Heart right ventricle (tissue), 16 donors: Measurements from ENCODE around the gene PIM3. TPM values are rescaled to one million over a fixed set of nuclear protein-coding genes. Genes with fewer than 3 reads are reported as not detected.
"Not testable (repeated sequence)": the region's sequence is repeated elsewhere in the genome, so short reads cannot be mapped to it uniquely, and the experiment has no call there.

Experiments
- ATAC-seq, 8 donors: fragments of 200-7000 bp; cut with Tn5 transposase; one replicate each; pipeline ENCODE4 v1.9.1; 2020; ENCODE audit warnings: mild to moderate bottlenecking in 8 of 8, moderate library complexity in 8 of 8, moderate number of reproducible peaks in 1 of 8
- DNase-seq, 2 donors: peaks; one replicate each; pipeline ENCODE4 v3.0.0-alpha.2; 2020
- H3K27ac ChIP-seq, 10 donors: fragments of 200-600 bp; sonication (generic) in 2 of 10; one replicate each; pipeline versions ENCODE4 v1.5.0 to v1.8.0; 2020 to 2022; ENCODE audit warnings: mild to moderate bottlenecking in 3 of 10
- H3K27me3 ChIP-seq, 7 donors: fragments of 200-600 bp; one replicate each; pipeline ENCODE4 v1.8.0; 2021 to 2022; ENCODE audit warnings: mild to moderate bottlenecking in 2 of 7
- H3K36me3 ChIP-seq, 9 donors: fragments of 200-600 bp; sonication (generic) in 1 of 9; one replicate each; pipeline versions ENCODE4 v1.5.0 to v1.8.0; 2020 to 2022; ENCODE audit warnings: mild to moderate bottlenecking in 2 of 9
- H3K4me1 ChIP-seq, 9 donors: fragments of 200-600 bp; sonication (generic) in 1 of 9; one replicate each; pipeline versions ENCODE4 v1.5.0 to v1.8.0; 2020 to 2022; ENCODE audit warnings: mild to moderate bottlenecking in 4 of 9
- H3K4me3 ChIP-seq, 10 donors: fragments of 200-600 bp; sonication (generic) in 2 of 10; one replicate each; pipeline versions ENCODE4 v1.5.0 to v1.8.0; 2020 to 2022; ENCODE audit warnings: mild to moderate bottlenecking in 7 of 10, moderate library complexity in 2 of 10
- H3K9me3 ChIP-seq, 11 donors: fragments of 200-600 bp in 10 of 11; sonication (generic) in 2 of 11; one replicate each; pipeline versions ENCODE4 v1.5.0 to v1.8.0; 2013 to 2022; ENCODE audit warnings: mild to moderate bottlenecking in 2 of 11, control low read depth in 1 of 11, moderate library complexity in 1 of 11
- WGBS, 2 donors: extraction: QIAGEN DNeasy Blood & Tissue Kit; methylation state at CpG; one replicate each; pipeline ENCODE4 v1.1.7; 2013; ENCODE audit warnings: inconsistent platforms in 1 of 2; 5-methylcytosine and 5-hydroxymethylcytosine counted together
- intact Hi-C, 10 donors: fragments of 100-400 bp; cut with DNase I; formaldehyde crosslinking; loops; one replicate each; pipeline versions ENCODE4 v1.11.1 to v1.14.2; 2022
- polyA plus RNA-seq, 2 donors: library from polyadenylated mRNA; stranded (reverse); fragments of 200-250 nt; gene quantifications; one replicate each; pipeline ENCODE4 v1.2.3, GENCODE V29; 2013
- total RNA-seq, 10 donors: library from RNA; stranded (reverse); fragmentation: NEBNext Ultra II Directional in 3 of 10; extraction: Animal tissue kit (Norgen Biotek cat#: 25700) in 3 of 10; gene quantifications; one replicate each; pipeline versions ENCODE4 v1.2.1 to v1.2.4, GENCODE V29; 2021 to 2023
- TF ChIP-seq, protein P1 (sequence below), 9 donors: fragments of 200-600 bp; sonication (generic) in 2 of 9; IDR thresholded peaks; one replicate each; pipeline versions ENCODE4 v1.5.0 to v1.8.0; 2021 to 2022; ENCODE audit warnings: antibody characterized with exemption in 9 of 9, mild to moderate bottlenecking in 5 of 9, moderate library complexity in 1 of 9
- donor health status: Arrhythmogenic right ventricular cardiomyopathy.
- donor health status: ischemic (EF 13 %, LVEDD 7.1; RV severe dilation, severe dysfunction).
- donor health status: healthy with polysubstance abuse.
- donor health status: DM: no; HTN: yes; CAD: no.
- donor health status: DM: no; HTN: no; CAD: no.
- donor health status: ischemic (EF 25% LVEDD 6.9; RV normal size, moderate dysfunction).
- donor health status: ischemic (EF 25% LVEDD 5.7; RV mildly dilated, moderate dysfunction).
- donor health status: healthy.
- donor health status: DM: yes; HTN: yes; CAD: no.
- donor health status: Ischemic cardiomyopathy.
- donor health status: ischemic (EF 35%, LVEDD 5.7; RV mildly dilated, moderate dysfunction).
- donor health status: nonischemic (EF 11% LVEDD 7.7; RV severe dilation, severe dysfunction).
- donor health status: DM: yes; HTN: yes; CAD: no.
- donor health status: PGD.
- donor health status: ischemic (EF 29% LVEDD 5.4; RV normal size, mild dysfunction).
- donor health status: nonischemic (EF 23%, LVEDD 6.1; RV moderate dilation, normal function).

Gene PIM3
- total and polyA plus RNA-seq, 12 donors, result 27.4 to 81.6 (median 43.7) TPM

DNA sequence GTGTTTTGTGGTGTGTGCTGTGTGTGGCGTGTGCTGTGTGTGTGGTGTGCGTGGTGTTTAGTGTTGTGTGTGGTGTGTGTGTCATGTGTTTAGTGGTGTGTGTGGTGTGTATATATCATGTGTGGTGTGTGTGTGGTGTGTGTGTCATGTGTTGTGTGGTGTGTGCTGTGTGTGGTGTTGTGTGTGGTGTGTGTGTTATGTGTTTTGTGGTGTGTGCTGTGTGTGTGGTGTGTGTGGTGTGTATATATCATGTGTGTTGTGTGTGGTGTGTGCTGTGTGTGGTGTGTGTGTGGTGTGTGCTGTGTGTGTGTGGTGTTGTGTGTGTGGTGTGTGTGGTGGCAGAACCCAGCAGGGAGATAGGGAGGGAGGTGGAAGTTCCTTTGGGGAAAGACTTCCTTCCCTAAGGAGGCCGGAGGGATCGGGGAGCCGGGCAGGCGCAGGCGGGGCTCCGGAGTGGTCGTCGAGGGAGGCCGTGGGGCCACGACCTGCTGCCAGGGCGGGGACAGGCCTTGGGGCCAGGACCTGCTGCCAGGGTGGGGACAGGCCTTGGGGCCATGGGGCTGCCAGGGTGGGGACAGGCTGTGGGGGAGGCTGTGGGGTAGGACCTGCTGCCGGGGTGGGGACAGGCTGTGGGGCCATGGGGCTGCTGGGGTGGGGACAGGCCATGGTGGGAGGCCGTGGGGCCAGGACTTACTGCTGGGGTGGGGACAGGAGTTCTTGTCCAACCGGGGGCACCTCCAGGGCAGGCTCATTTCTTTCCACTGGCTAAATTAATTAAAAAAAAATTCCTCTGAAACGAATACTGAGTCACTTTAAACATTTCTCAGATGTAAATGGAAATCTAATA is 15.2 kb downstream of the PIM3 start:
- H3K36me3 ChIP-seq, result no peaks in the 10 kb centered on the region
- H3K4me1 ChIP-seq, result peaks cover 0 to 22% (median 13%) of the 10 kb centered on the region in 9 donors
- H3K9me3 ChIP-seq, result peaks cover 0 to 18% (median 0%) of the 10 kb centered on the region in 11 donors
- ATAC-seq (no peak), DNase-seq (peak in 1 of 2 donors; percentile 10)
- no peak overlapping the region for H3K4me3 ChIP-seq
- TF ChIP-seq, protein P1, sequence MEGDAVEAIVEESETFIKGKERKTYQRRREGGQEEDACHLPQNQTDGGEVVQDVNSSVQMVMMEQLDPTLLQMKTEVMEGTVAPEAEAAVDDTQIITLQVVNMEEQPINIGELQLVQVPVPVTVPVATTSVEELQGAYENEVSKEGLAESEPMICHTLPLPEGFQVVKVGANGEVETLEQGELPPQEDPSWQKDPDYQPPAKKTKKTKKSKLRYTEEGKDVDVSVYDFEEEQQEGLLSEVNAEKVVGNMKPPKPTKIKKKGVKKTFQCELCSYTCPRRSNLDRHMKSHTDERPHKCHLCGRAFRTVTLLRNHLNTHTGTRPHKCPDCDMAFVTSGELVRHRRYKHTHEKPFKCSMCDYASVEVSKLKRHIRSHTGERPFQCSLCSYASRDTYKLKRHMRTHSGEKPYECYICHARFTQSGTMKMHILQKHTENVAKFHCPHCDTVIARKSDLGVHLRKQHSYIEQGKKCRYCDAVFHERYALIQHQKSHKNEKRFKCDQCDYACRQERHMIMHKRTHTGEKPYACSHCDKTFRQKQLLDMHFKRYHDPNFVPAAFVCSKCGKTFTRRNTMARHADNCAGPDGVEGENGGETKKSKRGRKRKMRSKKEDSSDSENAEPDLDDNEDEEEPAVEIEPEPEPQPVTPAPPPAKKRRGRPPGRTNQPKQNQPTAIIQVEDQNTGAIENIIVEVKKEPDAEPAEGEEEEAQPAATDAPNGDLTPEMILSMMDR (IDR thresholded peaks at IDR 0.05), result no peak
- peak overlapping the region in 2 of 10 donors; percentile 1 to 44 for H3K27ac ChIP-seq
- 33 to 37% methylated on average over 17 of the region's 17 CpGs for WGBS, 2 donors
- intact Hi-C loops, result no loop called here
- peaks cover 0 to 10% (median 0%) of the 10 kb centered on the region in 7 donors for H3K27me3 ChIP-seq

DNA sequence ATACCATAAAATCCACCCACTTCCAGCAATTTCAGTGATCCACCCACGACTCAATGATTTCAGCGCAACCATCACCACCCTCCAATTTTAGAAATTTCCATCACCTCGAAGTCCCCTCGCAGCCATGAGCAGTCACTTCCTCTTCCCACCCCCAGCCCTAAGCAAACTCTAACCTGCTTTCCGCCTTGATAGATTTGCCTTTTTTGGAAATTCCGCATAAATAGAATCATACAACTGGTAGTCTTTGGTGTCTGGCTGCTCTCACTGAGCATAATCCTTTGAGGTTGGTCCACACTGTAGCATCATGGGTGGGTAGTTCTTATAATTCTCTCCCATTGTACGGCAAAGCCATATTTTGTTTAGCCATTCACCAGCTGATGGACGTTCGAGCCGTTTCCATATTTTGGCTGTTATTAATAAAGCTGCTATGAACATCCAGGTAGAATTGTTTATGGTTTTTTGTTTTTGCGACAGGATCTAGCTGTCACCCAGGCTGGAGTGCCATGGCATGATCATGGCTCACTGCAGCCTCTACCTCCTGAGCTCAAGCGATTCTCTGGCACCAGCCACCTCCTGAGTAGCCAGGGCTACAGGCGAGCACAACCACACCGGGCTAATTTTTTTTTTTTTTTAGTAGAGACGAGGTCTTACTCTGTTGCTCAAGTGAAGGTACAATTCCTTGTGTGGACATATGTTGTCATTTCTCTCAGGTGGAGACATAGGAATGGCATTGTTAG is 16.0 kb downstream of the PIM3 start:
- intact Hi-C loops, result no loop called here
- ATAC-seq (peak in 1 of 8 donors; percentile 15), DNase-seq (no peak)
- no peak overlapping the region for H3K4me3 ChIP-seq
- TF ChIP-seq, protein P1 (IDR thresholded peaks at IDR 0.05), result no peak
- H3K36me3 ChIP-seq, result no peaks in the 10 kb centered on the region
- H3K9me3 ChIP-seq, result peaks cover 0 to 18% (median 0%) of the 10 kb centered on the region in 11 donors
- H3K4me1 ChIP-seq, result peaks cover 0 to 13% (median 6%) of the 10 kb centered on the region in 9 donors
- 66 to 71% methylated on average over 15 of the region's 15 CpGs for WGBS, 2 donors
- peaks cover 0 to 6% (median 0%) of the 10 kb centered on the region in 7 donors for H3K27me3 ChIP-seq
- H3K27ac ChIP-seq, result peak overlapping the region in 2 of 10 donors; percentile 1 to 44

DNA sequence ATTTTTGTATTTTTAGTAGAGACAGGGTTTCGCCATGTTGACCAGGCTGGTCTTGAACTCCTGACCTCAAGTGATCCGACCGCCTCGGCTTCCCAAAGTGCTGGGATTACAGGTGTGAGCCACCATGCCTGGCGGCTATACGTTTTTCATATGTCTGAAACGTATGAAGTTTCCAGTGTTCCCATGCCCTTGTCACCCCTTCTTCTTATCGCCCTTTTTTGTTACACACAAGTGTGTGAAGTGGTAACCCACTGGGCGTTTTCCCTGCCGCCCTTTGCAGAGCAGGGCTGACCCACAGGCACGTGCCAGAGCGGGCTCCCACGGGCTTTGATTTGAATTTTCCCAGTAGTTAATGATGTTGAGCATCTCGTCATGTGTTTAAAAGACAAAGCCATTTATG is 17.0 kb downstream of the PIM3 start:
- Histone ChIP-seq H3K9me3 (peaks cover 0 to 18% (median 0%) of the 10 kb centered on the region in 11 donors), H3K27me3 (peaks cover 0 to 11% (median 7%) of the 10 kb centered on the region in 7 donors), H3K4me3 (no peak overlapping the region), H3K36me3 (no peaks in the 10 kb centered on the region), H3K4me1 (peaks cover 0 to 5% (median 0%) of the 10 kb centered on the region in 9 donors), H3K27ac (no peak overlapping the region)
- ATAC-seq (no peak), DNase-seq (no peak)
- TF ChIP-seq, protein P1 (IDR thresholded peaks at IDR 0.05), result no peak
- intact Hi-C loops, result no loop called here
- whole genome bisulfite sequencing, 2 donors, result 86 to 88% methylated on average over 14 of the region's 14 CpGs

DNA sequence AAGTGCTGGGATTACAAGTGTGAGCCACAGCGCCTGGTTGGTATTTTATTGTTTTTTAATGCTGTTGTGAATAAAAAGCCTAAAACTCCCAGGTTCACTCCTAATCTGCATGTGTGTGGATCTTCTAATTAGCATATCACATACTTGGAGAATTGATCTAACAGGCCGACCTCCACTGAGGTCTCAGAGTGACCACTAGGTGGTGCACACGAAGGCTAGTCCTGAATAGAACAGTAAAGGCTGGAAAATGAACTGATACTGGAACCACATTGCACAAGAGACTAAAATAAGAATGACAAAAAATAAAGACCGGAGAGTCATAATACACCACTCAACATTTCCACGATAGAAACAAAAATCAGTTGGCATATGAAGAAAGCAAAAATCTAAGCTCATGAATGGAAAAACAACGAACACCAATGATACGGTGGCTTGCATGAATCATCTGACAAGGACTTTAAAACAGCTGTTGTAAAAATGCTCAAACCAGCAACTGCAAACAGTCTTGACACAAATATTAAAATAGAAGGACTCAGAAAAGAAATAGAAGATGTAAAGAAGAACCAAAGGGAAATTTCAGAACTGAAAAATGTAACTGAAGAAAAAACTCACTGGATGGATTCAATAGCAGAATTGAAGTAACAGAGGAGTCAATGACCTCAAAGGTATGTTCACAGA is 19.2 kb downstream of the PIM3 start:
- Histone ChIP-seq H3K27me3 (peaks cover 8 to 28% (median 26%) of the 10 kb centered on the region in 7 donors), H3K27ac (no peak overlapping the region), H3K4me3 (no peak overlapping the region), H3K9me3 (peaks cover 0 to 18% (median 0%) of the 10 kb centered on the region in 11 donors), H3K36me3 (no peaks in the 10 kb centered on the region), H3K4me1 (peaks cover 0 to 18% (median 8%) of the 10 kb centered on the region in 9 donors)
- DNase-seq (no peak), ATAC-seq (peak in 1 of 8 donors; percentile 64)
- intact Hi-C loops, result no loop called here
- TF ChIP-seq, protein P1 (IDR thresholded peaks at IDR 0.05), result peak; percentile 21 to 68 (median 55)
- 59 to 62% methylated on average over 7 of the region's 7 CpGs for WGBS, 2 donors

DNA sequence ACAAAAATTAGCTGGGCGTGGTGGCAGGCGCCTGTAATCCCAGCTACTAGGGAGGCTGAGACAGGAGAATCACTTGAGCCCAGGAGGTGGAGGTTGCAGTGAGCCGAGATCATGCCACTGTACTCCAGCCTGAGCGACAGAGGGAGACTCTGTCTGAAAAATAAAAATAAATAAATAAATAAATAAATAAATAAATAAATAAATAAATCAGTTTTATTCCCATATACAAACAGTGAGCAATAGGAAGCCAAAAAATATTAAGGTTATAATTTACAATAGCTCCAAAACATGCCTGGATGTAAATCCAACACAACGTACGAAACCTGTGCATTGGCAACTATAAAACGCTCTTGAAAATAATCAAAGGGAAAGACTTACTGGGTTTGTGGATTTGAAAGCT is 21.2 kb downstream of the PIM3 start:
- H3K4me1 ChIP-seq, result peaks cover 0 to 13% (median 8%) of the 10 kb centered on the region in 9 donors
- DNase-seq, intact Hi-C loops, H3K4me3 ChIP-seq, H3K36me3 ChIP-seq, H3K27ac ChIP-seq, ATAC-seq: not testable (repeated sequence)
- peaks cover 0 to 35% (median 8%) of the 10 kb centered on the region in 11 donors for H3K9me3 ChIP-seq
- H3K27me3 ChIP-seq, result peaks cover 8 to 39% (median 26%) of the 10 kb centered on the region in 7 donors
- 94 to 97% methylated on average over 7 of the region's 7 CpGs for WGBS, 2 donors
